Brain microvascular endothelial cell (primary cell): Measurements from ENCODE around the gene AFF3.
A peak's percentile ranks its signal among the peaks of the same experiment; 100 is the strongest.

Experiments used
- DNase-seq: peaks from one replicate; pipeline ENCODE4 v3.0.0-alpha.2; 2020
- H3K27ac ChIP-seq: fragments of 250-450 bp; sonication (Bioruptor Pico); 2 replicates; pipeline ENCODE4 v1.5.1; 2020; ENCODE audit warnings: mild to moderate bottlenecking, moderate library complexity
- H3K27me3 ChIP-seq: fragments of 250-450 bp; sonication (Bioruptor Pico); replicated peaks from 2 replicates; pipeline ENCODE4 v1.5.1; 2020; ENCODE audit warnings: mild to moderate bottlenecking
- H3K36me3 ChIP-seq: fragments of 250-450 bp; sonication (Bioruptor Pico); replicated peaks from 2 replicates; pipeline ENCODE4 v1.5.1; 2020; ENCODE audit warnings: mild to moderate bottlenecking
- H3K4me3 ChIP-seq: 2 replicates; pipeline ENCODE4 v1.5.1; 2011; ENCODE audit warnings: low read depth, mild to moderate bottlenecking, control low read depth, low read length, moderate library complexity
- CTCF ChIP-seq: IDR thresholded peaks from 2 replicates; pipeline ENCODE4 v1.5.1; 2011; ENCODE audit warnings: low read depth, mild to moderate bottlenecking, moderate library complexity, low read length, control low read depth, inconsistent platforms; ENCODE audit errors: missing control alignments
- in situ Hi-C: cut with HindIII; loops from 2 replicates; pipeline ENCODE4 v1.10.0; 2017; ENCODE audit warnings: low sequenced_read_pairs, low pct_ligation_motif_present

Gene AFF3

GRCh38 chr2:99850084-99850710 is 292.2 kb downstream of the AFF3 start:
- no peak for TF ChIP-seq CTCF
- Histone ChIP-seq H3K27ac (no peak overlapping the region), H3K36me3 (no peaks in the 10 kb centered on the region), H3K4me3 (no peak overlapping the region), H3K27me3 (no peaks in the 10 kb centered on the region)
- no peak for DNase-seq
- in situ Hi-C loops, result no loop called here

GRCh38 chr2:99846462-99847107 is 295.8 kb downstream of the AFF3 start:
- Histone ChIP-seq H3K36me3 (no peaks in the 10 kb centered on the region), H3K4me3 (no peak overlapping the region), H3K27me3 (no peaks in the 10 kb centered on the region), H3K27ac (no peak overlapping the region)
- DNase-seq, result no peak
- in situ Hi-C loops, result no loop called here
- no peak for TF ChIP-seq CTCF

- in situ Hi-C loops, result no loop called here
- peak; percentile 67 for DNase-seq
- Histone ChIP-seq H3K4me3 (no peak overlapping the region), H3K36me3 (no peaks in the 10 kb centered on the region), H3K27ac (peak overlapping the region; percentile 3), H3K27me3 (no peaks in the 10 kb centered on the region)
- no peak for TF ChIP-seq CTCF
Observed at GRCh38 chr2:99845296-99845695, 297.1 kb downstream of the AFF3 start.

GRCh38 chr2:99842451-99842850 is 299.9 kb downstream of the AFF3 start:
- Histone ChIP-seq H3K36me3 (no peaks in the 10 kb centered on the region), H3K27ac (no peak overlapping the region), H3K4me3 (no peak overlapping the region), H3K27me3 (no peaks in the 10 kb centered on the region)
- DNase-seq, result no peak
- no peak for TF ChIP-seq CTCF
- in situ Hi-C loops, result no loop called here

- H3K27me3 ChIP-seq, result no peaks in the 10 kb centered on the region
- no peak overlapping the region for H3K4me3 ChIP-seq
- no peak for TF ChIP-seq CTCF
- no peaks in the 10 kb centered on the region for H3K36me3 ChIP-seq
- DNase-seq, result peak; percentile 86
- peak overlapping the region; percentile 46 for H3K27ac ChIP-seq
- in situ Hi-C loops, result no loop called here
Observed at GRCh38 chr2:99841749-99842148, 300.6 kb downstream of the AFF3 start.

- no peak overlapping the region for H3K27ac ChIP-seq
- DNase-seq, result no peak
- no peaks in the 10 kb centered on the region for H3K27me3 ChIP-seq
- in situ Hi-C loops, result no loop called here
- TF ChIP-seq CTCF, result no peak
- no peak overlapping the region for H3K4me3 ChIP-seq
- no peaks in the 10 kb centered on the region for H3K36me3 ChIP-seq
Observed at GRCh38 chr2:99840831-99841230, 301.6 kb downstream of the AFF3 start.
